KOPT-K1 (cell line): ENCODE data around the gene CYP19A1.

Experiments used
- H3K27ac ChIP-seq: fragments of 200-600 bp; sonication (generic); 2 replicates; pipeline ENCODE4 v1.5.1; 2016; ENCODE audit warnings: antibody characterized with exemption, mild to moderate bottlenecking, low read depth, low read length; ENCODE audit not compliant: poor library complexity, severe bottlenecking
- H3K36me3 ChIP-seq: fragments of 200-600 bp; sonication (generic); 2 replicates; pipeline ENCODE4 v1.5.1; 2017; ENCODE audit warnings: antibody characterized with exemption, mild to moderate bottlenecking, low read length, moderate library complexity; ENCODE audit not compliant: insufficient read depth
- H3K9me3 ChIP-seq: fragments of 200-600 bp; sonication (generic); 2 replicates; pipeline ENCODE4 v1.5.1; 2017; ENCODE audit warnings: antibody characterized with exemption, low read length, mild to moderate bottlenecking; ENCODE audit not compliant: insufficient read depth, poor library complexity, severe bottlenecking

The CYP19A1 gene

DNA sequence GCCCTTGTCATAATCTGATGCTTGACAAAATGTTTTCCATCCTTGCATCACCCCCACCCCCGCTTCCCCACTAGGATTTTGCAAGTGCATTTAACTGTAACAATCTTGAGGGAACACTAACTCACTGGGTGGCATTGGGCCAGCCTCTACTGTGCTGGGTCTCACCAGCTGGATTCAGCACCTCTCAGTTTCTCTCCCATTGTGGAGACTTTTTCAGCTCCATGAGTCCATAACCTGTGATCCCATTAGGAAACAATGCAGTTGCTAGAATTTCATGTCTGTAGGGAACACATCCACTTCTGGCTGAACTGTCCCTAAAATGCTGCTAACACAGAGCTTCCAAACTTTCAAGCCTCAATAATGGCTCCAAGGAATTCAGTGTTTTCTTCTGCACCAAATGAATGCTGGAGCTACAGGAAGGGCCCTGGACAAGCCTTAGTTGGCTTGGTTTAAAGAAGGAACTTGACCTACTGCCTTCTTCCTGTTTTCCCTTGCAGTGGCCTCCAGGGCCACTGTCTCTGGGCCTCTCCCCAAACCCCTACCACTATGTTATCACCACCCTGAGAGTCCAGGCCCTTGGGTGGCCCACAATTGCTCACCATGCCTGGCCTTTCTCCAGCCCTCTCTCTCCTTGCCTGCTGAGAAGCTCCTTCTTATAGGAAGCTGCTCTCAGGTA lies 15.6 kb downstream of the CYP19A1 start:
- no peaks in the 10 kb centered on the region for H3K36me3 ChIP-seq
- no peak overlapping the region for H3K27ac ChIP-seq
- no peaks in the 10 kb centered on the region for H3K9me3 ChIP-seq

DNA sequence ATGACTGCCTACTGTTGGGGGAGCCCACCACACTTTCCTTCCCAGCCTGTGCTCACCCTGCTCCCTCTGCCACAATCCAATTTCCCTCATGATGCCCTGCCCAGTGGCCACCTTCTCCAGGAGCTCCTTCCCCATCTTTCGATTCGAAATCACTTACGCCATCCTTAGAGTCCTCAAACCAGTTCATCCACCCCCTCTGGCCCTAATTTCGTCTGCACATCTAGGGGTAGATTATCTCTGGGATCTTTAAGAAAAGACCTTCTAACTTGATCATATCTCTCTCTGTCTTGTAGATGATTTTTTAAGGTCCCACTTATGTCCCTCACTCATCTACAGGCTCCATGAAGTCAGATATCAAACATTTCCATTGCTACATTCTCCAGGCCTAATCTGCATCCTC lies 17.1 kb downstream of the CYP19A1 start:
- Histone ChIP-seq H3K36me3 (no peaks in the 10 kb centered on the region), H3K9me3 (no peaks in the 10 kb centered on the region), H3K27ac (no peak overlapping the region)

DNA sequence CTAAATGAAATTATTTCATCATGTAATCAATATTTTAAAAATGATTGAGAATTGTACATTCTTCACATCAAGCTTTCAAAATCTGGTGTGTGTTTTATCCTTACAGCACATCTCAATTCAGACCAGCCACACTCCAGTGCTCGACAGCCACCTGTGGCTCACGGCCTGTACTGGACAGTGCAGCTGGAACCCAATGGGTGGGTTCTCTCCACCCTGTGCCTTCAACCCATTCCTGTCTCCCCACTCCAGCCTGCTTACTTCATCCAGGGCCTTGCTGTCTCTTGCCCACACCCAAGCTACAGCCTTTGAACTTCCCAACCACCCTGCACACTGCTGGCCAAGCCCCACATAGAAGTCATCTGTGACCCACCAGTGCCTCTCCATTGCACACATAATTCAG lies 17.6 kb downstream of the CYP19A1 start:
- H3K36me3 ChIP-seq: no peaks in the 10 kb centered on the region
- no peak overlapping the region for H3K27ac ChIP-seq
- no peaks in the 10 kb centered on the region for H3K9me3 ChIP-seq

DNA sequence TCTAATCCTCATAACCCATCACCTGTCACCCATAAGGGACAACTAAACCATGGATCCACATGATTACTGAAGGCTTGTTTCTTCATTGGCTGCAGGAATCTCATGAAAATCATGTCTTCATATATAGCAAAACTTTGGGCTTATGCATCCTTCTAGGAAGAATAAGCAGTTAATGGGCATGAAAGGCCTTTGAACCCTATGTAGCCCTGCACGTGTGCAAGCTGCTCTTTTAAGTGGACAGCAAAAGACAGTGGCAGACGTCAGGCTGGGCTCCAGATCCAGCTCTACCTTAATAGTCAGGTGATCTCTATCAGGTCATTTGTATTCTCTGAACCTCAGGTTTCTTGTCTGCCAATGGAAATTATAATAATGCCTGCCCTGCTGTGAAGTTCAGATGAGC lies 18.9 kb downstream of the CYP19A1 start:
- Histone ChIP-seq H3K9me3 (no peaks in the 10 kb centered on the region), H3K36me3 (no peaks in the 10 kb centered on the region), H3K27ac (no peak overlapping the region)

DNA sequence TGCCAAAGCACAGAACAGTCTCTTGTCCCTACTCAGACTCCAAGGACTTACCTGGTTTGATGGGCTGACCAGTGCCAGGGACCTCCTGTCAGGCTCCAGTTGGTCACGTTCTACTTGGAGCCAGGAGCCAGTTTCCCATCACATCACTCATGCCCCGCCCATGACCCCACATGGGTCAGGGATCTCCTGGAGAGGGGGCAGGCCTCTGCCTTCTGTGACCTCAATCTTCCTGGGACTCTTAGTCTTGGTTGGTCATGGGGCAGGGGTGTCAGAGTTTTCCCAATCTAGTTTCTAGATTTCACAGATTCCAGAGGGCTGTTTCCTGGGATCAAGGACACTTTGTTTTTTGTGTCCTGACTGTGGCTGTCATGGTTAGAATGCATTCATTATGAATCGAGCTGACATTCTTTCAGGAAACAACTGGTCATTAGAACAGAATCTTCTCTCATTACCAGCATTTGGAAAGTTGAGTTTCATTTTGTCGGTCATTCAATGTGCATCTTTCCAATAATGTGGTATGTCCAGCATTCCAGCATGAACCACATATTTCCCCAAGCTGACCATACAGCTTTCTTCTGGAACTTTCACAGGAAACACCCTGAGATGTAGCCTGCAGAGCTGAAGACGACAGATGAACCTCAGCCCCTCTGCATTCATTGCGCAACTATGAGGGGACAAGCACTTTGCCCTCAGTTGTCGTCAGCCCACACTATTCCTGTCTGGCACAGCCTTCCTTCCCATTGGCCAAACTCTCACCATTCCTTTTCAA lies 19.8 kb downstream of the CYP19A1 start:
- Histone ChIP-seq H3K27ac (no peak overlapping the region), H3K36me3 (no peaks in the 10 kb centered on the region), H3K9me3 (no peaks in the 10 kb centered on the region)

DNA sequence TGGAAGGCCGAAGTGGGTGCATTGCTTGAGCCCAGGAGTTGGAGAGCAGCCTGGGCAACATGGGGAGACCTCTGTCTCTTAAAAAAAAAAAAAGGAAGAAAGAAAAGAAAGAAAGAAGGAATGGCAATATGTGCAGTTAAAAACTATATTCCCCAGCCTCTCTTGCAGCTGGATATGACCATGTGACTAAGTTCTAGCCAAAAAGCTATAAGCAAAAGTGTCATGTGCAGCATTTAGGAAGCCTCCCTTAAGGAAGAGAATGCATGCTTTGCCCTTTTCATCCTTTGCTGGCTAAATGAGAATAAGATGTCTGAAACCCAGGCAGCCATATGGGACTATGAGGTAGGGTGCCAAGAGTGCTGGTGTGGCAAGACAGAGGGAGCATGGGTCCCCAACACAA lies 21.8 kb downstream of the CYP19A1 start:
- no peak overlapping the region for H3K27ac ChIP-seq
- H3K9me3 ChIP-seq: no peaks in the 10 kb centered on the region
- no peaks in the 10 kb centered on the region for H3K36me3 ChIP-seq

DNA sequence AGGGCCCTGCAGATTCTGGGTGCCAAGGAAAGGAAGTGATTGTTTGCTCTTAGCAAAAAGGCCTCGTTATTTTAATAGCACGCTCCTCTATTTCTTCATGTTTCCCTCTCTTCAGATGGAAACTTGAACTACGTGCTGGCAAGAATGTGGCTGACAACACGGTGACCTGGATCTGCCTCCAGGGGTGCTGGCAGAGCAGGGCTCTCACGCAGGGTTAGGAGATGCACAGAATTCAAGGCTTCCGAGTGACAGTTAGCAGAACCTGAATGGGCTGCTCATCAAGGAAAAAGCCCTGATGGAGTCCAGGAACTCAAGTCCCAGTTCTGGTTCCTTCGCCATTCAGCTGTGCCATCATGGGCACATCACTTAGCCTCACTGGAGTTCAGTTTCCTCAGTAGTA lies 22.7 kb downstream of the CYP19A1 start:
- Histone ChIP-seq H3K9me3 (no peaks in the 10 kb centered on the region), H3K36me3 (no peaks in the 10 kb centered on the region), H3K27ac (no peak overlapping the region)

DNA sequence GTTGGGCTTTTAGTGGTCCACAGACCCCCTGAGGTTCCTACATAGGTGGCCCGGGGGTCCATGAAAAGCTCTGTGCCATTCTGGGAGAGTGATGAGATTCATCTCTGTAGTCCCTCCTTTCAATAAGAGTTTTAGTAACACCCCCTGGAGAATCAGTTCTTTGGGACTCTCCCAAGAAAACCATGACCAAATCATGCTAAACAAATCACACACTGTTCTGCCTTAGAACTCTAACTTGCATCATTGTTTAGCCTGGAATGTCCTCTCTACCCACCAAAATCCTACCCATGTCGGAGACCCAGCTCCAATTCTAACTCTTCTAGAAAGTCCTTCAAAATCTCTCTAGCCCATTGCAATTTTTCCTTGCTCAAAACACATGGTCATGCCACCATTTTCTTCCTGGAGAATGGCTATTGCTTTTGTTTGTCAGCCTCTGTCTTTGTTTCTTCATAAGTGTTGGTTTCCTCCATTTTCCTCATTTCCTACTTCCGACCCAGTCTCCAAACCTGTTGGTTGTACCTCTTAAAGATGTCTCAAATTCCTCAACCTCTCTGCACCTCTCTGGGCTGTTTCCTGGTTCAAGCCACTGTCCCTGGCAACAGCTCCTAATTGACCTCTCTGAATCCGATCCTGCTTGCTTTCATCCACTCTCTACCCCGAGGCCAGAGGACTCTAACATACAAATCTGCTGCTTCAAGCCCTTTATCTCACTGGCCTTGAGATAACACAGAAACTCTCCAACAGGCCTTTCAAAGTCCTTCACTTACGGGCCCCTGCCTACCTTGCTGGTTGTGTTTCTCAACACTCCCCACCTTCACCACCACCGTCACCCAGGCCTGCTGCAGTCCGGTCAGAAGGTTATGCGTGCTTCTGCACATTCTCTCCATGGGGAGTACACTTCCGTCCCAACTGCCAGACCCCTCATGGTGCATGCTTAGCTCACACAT lies 23.7 kb downstream of the CYP19A1 start:
- H3K9me3 ChIP-seq: no peaks in the 10 kb centered on the region
- no peaks in the 10 kb centered on the region for H3K36me3 ChIP-seq
- H3K27ac ChIP-seq: no peak overlapping the region

DNA sequence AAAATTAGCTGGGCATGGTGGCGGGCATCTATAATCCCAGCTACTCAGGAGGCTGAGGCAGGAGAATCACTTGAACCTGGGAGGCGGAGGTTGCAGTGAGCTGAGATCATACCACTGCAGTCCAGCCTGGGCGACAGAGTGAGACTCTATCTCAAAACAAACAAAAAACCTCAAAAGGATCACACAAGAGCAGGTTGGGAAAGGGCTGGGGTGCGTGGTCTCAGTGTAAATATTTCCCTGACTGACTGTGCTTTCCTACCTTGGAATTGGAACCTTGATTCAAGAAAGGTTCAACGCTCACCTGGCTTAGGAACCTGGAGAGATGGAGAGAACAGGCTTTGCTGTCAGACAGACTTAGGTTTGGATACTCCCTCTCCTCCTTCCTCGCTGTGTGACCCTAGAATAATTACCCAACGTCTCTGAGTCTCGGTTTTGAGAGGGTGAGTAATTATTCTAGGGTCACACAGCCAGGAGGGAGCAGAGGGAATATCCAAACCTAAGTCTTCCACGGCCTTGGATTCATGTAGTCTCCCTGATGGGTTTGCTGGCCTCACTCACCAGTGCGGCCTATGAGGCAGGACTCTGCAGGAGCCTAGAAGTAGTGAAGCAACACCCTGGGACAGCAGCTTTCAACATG lies 24.6 kb downstream of the CYP19A1 start:
- Histone ChIP-seq H3K36me3 (no peaks in the 10 kb centered on the region), H3K27ac (no peak overlapping the region), H3K9me3 (no peaks in the 10 kb centered on the region)

DNA sequence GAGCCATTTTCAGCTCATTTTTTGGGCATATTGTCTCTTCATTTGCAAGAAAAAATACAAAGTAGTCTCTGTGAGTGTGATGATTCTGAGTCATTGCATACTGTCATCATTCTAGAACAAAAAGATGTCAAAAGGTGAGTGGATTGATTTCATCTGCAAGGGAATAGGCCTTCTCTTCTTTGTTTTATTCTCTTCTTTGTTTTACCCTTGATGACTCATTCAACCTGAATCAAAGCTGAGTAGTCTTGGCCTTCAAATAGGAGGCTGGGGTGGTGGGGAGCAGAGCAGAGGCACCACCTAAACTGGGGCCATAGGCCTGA lies 25.4 kb downstream of the CYP19A1 start:
- Histone ChIP-seq H3K27ac (no peak overlapping the region), H3K9me3 (no peaks in the 10 kb centered on the region), H3K36me3 (no peaks in the 10 kb centered on the region)

DNA sequence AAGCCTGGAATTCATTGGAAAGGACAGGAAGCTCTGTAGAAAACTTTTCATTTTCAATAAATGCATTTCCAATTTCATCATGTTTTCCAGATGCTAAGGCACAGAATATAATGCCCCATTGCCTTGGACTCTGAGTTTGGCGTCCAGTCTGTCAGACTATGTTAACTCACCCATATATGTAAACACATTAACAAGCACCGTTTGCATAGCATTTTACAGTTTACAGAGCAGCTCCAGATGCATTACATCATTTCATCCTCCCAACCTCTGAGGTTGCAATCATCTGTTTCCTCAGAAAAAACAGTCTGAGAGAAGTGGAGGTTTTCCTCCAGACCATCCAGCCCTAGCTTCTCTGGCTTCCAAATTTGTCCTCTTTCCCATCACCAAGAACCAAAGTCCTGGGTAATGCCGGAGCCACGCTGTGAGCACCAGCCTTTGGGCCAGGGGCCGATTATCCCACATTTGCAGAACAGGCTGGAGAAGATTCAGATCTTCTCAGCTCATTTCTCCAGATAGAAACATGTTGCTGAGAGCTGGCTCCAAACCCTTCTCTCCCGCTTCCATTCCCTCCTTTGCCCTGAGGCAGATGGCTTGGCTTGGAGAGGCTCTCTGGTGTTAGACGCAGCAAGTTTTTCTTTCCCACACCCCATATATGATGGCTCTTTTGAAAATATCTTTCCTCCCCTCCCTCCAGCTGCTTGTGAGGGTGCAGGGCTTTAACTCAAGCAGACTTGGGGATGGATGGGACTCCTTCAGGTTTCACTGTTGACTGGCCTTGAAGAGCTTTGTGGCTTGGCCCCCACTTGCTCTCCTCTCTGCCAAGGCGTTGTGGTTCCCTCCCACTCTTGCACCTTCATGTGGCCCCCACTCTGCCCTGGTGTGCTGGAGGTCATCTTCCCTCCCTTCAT lies 26.0 kb downstream of the CYP19A1 start:
- Histone ChIP-seq H3K36me3 (no peaks in the 10 kb centered on the region), H3K27ac (no peak overlapping the region), H3K9me3 (no peaks in the 10 kb centered on the region)

DNA sequence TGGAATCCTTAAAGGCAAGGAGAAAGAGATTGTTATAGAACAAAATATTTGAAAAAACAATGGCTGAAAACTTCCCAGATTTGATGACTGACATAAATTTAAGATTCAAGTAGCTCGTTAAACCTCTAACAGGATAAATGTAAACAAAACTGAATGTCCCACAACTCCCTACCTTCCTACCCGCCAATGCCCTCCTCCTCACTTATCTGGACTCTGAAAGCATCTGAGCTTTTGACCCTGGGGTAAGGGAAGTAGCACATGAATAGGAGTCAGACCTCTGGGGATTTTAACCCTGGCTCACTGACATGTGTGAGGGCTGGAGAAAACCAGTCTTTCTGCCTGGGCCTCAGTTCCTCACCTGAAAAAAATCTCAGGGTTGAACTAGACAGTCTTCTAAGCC lies 26.9 kb downstream of the CYP19A1 start:
- Histone ChIP-seq H3K36me3 (no peaks in the 10 kb centered on the region), H3K27ac (no peak overlapping the region), H3K9me3 (no peaks in the 10 kb centered on the region)

DNA sequence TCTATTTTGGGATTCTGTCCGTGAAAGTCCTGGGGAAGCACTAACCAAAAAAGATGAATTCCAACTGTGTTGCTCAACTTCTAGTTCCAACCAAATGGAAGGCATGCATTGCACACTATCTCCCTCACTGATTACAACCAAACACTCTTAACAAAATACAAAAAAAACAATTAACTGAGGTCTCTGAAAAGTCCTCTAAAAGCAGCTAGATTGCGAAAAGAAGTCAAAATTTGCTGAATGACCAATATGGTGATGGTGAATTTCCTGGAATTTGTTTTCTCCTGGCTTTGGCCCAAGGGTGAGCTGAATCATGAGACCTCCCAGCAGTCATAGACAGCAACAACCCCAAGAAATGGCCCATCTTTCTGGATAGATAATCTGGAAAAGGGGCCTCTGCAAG lies 28.3 kb downstream of the CYP19A1 start:
- Histone ChIP-seq H3K9me3 (no peaks in the 10 kb centered on the region), H3K27ac (no peak overlapping the region), H3K36me3 (no peaks in the 10 kb centered on the region)

DNA sequence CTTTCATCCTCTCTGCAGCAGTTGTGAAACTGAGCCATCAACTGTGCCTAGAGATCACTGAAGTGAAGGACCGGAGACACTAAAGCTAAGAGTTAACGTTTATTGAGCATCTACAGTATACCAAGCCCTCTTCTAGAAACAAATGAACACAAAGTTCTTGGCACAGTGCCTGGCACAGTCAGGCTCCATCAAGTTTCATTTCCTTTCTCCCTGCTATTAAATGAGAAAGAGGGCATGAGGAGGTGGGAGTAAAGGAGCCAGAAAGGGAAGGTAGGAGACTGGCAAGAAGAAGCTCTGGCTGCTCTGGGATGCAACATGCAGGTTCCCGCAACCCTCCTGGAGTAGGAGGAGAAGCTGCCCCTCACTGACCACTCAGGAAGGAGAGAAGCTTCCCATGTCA lies 30.6 kb downstream of the CYP19A1 start:
- H3K9me3 ChIP-seq: no peaks in the 10 kb centered on the region
- H3K36me3 ChIP-seq: no peaks in the 10 kb centered on the region
- no peak overlapping the region for H3K27ac ChIP-seq
